ENCODE results near the gene RSPH6A.

Gene RSPH6A

DNA sequence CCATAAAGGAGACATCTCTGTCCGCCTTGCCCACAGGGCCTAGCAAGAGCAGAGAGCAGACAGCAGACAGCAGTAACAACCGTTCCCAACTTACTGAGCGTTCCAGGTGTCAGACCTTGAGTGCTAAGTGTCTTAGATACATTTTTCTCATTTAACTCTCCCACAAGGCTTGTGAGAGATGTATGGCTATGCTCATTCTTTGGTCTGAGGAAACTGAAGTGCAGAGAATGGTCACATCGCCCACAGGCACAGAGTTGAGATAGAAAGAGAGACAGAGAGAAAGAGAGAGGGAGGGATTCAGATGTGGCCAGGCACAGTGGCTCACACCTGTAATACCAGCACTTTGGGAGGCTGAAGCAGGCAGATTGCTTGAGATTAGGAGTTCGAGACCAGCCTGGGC, 67.6 kb downstream of the RSPH6A start:
- no peak overlapping the region for H3K27ac ChIP-seq (ENCODE audit: low read depth, low read length)
- no peak overlapping the region for H3K9ac ChIP-seq (ENCODE audit: low read length)

DNA sequence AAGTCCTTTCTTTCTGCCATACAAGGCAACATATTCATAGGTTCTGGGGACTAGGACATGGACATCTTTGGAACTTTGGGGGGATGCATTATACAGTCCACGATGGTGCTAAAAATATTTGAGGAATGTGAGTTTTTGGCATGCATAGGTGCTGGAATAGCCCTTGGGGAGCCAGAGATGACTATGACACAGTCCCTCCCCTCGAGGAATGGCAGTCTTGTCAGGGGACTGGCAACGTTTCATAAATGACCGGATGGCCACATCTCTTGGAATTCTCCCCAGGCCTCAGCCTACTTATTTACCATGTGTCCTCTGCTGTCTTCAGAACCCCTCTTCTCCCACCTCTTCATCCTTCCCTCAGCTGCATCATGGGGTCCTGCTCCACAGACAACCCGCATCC, 68.2 kb downstream of the RSPH6A start:
- H3K79me2 ChIP-seq (ENCODE audit: insufficient read depth, low read length) = no peaks in the 10 kb centered on the region
- H3K27me3 ChIP-seq (ENCODE audit: low read length) = no peaks in the 10 kb centered on the region
- no peak overlapping the region for H3K9ac ChIP-seq (ENCODE audit: low read length)
- H3K9me2 ChIP-seq (replicated peaks; ENCODE audit: insufficient read depth, low read length) = no peaks in the 10 kb centered on the region
- no peak overlapping the region for H3K4me2 ChIP-seq (ENCODE audit: low read depth, low read length, poor library complexity, severe bottlenecking)
- no peak overlapping the region for H3K4me3 ChIP-seq (ENCODE audit: insufficient read depth, low read length, poor library complexity, severe bottlenecking)
- TF ChIP-seq, protein P1, sequence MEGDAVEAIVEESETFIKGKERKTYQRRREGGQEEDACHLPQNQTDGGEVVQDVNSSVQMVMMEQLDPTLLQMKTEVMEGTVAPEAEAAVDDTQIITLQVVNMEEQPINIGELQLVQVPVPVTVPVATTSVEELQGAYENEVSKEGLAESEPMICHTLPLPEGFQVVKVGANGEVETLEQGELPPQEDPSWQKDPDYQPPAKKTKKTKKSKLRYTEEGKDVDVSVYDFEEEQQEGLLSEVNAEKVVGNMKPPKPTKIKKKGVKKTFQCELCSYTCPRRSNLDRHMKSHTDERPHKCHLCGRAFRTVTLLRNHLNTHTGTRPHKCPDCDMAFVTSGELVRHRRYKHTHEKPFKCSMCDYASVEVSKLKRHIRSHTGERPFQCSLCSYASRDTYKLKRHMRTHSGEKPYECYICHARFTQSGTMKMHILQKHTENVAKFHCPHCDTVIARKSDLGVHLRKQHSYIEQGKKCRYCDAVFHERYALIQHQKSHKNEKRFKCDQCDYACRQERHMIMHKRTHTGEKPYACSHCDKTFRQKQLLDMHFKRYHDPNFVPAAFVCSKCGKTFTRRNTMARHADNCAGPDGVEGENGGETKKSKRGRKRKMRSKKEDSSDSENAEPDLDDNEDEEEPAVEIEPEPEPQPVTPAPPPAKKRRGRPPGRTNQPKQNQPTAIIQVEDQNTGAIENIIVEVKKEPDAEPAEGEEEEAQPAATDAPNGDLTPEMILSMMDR (IDR thresholded peaks at IDR 0.05; ENCODE audit: insufficient read depth, low read length, poor library complexity, severe bottlenecking) = no peak
- no peak for TF ChIP-seq EZH2phosphoT487 (conservative IDR thresholded peaks at IDR 0.05; ENCODE audit: low read length)
- H3K36me3 ChIP-seq (ENCODE audit: low read length) = no peaks in the 10 kb centered on the region
- H2AFZ ChIP-seq (ENCODE audit: low read depth, low read length, severe bottlenecking) = no peak overlapping the region
- no peak overlapping the region for H3K27ac ChIP-seq (ENCODE audit: low read depth, low read length)
- H4K20me1 ChIP-seq (ENCODE audit: low read depth, low read length) = no peaks in the 10 kb centered on the region
- no peaks in the 10 kb centered on the region for H3K9me3 ChIP-seq (ENCODE audit: insufficient read depth, low read length)
- no peaks in the 10 kb centered on the region for H3F3A ChIP-seq (ENCODE audit: insufficient read depth)

More for the DNA sequence above, 67.6 kb downstream of the RSPH6A start:
- Histone ChIP-seq H3K9me2 (replicated peaks; ENCODE audit: insufficient read depth, low read length) (no peaks in the 10 kb centered on the region), H3K4me3 (ENCODE audit: insufficient read depth, low read length, poor library complexity, severe bottlenecking) (no peak overlapping the region), H3K9me3 (ENCODE audit: insufficient read depth, low read length) (no peaks in the 10 kb centered on the region), H2AFZ (ENCODE audit: low read depth, low read length, severe bottlenecking) (no peak overlapping the region), H3K4me2 (ENCODE audit: low read depth, low read length, poor library complexity, severe bottlenecking) (no peak overlapping the region), H3K36me3 (ENCODE audit: low read length) (no peaks in the 10 kb centered on the region), H3K79me2 (ENCODE audit: insufficient read depth, low read length) (no peaks in the 10 kb centered on the region), H4K20me1 (ENCODE audit: low read depth, low read length) (no peaks in the 10 kb centered on the region), H3K27me3 (ENCODE audit: low read length) (no peaks in the 10 kb centered on the region), H3F3A (ENCODE audit: insufficient read depth) (no peaks in the 10 kb centered on the region)
- TF ChIP-seq, protein P1 (IDR thresholded peaks at IDR 0.05; ENCODE audit: insufficient read depth, low read length, poor library complexity, severe bottlenecking) = no peak
- no peak for TF ChIP-seq EZH2phosphoT487 (conservative IDR thresholded peaks at IDR 0.05; ENCODE audit: low read length)
